ENCODE data around the gene GPR87. TPM values are rescaled to one million over a fixed set of nuclear protein-coding genes. Genes with fewer than 3 reads are reported as not detected.

The GPR87 gene
- total and polyA plus RNA-seq, 2 experiments from 2014 or later = 0.22 TPM; not detected in 1

DNA sequence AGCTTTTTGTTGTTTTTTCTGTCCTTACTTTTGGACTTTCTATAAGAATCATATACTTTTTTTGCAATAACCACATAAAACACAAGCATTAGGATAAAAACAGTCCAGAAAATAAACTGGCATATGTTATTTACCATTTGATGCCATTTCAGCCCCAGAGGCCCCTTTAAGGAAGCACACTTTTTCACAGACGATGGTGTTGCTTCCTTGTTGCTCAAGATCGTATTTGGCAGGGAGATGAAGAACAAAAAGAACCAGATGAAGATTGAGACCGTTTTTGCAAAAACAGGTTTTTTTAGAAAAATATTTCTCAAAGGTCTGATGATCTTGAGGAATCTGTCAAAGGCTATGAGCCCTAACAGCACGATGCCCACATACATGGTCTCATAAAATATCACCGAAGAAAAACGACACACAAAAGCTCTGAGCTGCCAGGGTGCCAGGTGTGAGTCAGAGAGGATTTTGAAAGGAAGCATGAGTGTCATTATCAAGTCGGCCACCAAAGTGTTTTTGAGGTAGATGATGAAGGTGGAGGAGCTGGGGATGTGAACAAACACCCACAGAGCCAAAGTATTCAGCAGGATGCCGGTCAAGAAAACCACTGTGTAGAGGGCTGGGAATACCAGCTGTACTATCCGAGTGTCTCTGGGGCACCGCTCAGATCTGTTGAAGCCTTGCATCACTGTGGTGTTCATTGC is 11.8 kb upstream of the GPR87 start:
- peak overlapping the region; percentile 41 for H3K27ac ChIP-seq
- H3K4me3 ChIP-seq = peak overlapping the region; percentile 60
- H4K20me1 ChIP-seq (ENCODE audit: insufficient read depth) = no peaks in the 10 kb centered on the region
- TF ChIP-seq EZH2 (IDR thresholded peaks at IDR 0.05; ENCODE audit: insufficient read depth, poor library complexity, severe bottlenecking) = no peak
- TF ChIP-seq EZH2phosphoT487 (IDR thresholded peaks at IDR 0.05; ENCODE audit: insufficient read depth, low read depth) = no peak
- H3K4me2 ChIP-seq (ENCODE audit: unreplicated experiment) = peak overlapping the region; percentile 63
- no peaks in the 10 kb centered on the region for H3K27me3 ChIP-seq (replicated peaks; ENCODE audit: insufficient read depth)
- DNase-seq = peak; percentile 77
- H3K9me3 ChIP-seq (ENCODE audit: low read depth) = no peaks in the 10 kb centered on the region
- H3F3A ChIP-seq (ENCODE audit: insufficient read depth) = peaks cover 19% of the 10 kb centered on the region
- peak overlapping the region; percentile 79 for H2AFZ ChIP-seq
- no peaks in the 10 kb centered on the region for H3K79me2 ChIP-seq (ENCODE audit: insufficient read depth)
- peak overlapping the region; percentile 30 for H3K9ac ChIP-seq
- no peaks in the 10 kb centered on the region for H3K9me2 ChIP-seq (ENCODE audit: insufficient read depth)
- in situ Hi-C loops (cut with MboI) = no loop called here
- 4% methylated on average over 10 of the region's 10 CpGs for WGBS, 2 experiments (ENCODE audit: low coverage in 1 of 2, low lambda C conversion rate in 2 of 2, missing lambda C conversion rate in 2 of 2)
- H3K36me3 ChIP-seq (ENCODE audit: low read depth) = no peaks in the 10 kb centered on the region
- H3K4me1 ChIP-seq (ENCODE audit: insufficient read depth) = peaks cover 16% of the 10 kb centered on the region

DNA sequence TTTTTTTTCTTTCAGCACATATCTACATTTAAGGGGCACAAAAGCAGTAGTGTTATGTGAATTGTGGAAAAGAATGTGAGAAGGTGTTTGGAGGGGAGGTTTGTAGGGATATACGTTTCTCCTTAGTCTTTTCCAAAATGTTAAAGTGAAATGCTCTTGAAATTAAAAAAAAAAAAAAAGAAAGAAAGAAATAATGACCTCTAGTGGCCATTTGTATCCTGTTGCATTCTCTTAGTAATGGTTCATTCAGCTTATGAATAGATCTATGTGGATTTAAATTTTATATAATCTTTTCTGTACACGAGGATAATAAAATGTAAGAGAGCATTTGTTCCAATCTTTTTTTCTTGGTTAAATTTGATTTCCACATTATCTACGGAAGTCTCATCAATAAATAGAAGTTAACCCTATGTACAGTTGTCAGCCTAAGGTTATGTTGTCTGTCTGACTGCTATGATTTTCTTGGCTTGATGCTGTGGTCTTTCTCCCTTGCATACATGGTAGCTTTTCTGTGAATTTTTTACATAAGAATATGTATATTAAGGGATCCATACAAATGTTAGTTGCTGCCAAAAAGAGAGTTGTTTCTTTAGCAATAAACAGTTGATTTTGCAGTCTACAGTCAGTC is 11.1 kb upstream of the GPR87 start:
- Histone ChIP-seq H3K4me1 (ENCODE audit: insufficient read depth) (peaks cover 16% of the 10 kb centered on the region), H3F3A (ENCODE audit: insufficient read depth) (peaks cover 19% of the 10 kb centered on the region), H4K20me1 (ENCODE audit: insufficient read depth) (no peaks in the 10 kb centered on the region), H3K9me3 (ENCODE audit: low read depth) (no peaks in the 10 kb centered on the region), H3K36me3 (ENCODE audit: low read depth) (no peaks in the 10 kb centered on the region), H3K79me2 (ENCODE audit: insufficient read depth) (no peaks in the 10 kb centered on the region), H3K4me3 (0 out of 2 replicates have a peak overlapping the region, but pooled peaks have one; percentile 60), H3K27ac (peak overlapping the region; percentile 41), H2AFZ (peak overlapping the region; percentile 79), H3K9ac (peak overlapping the region; percentile 30; the same call in 1 of the 2 replicates), H3K4me2 (ENCODE audit: unreplicated experiment) (peak overlapping the region; percentile 63), H3K9me2 (ENCODE audit: insufficient read depth) (no peaks in the 10 kb centered on the region), H3K27me3 (replicated peaks; ENCODE audit: insufficient read depth) (no peaks in the 10 kb centered on the region)
- in situ Hi-C loops (cut with MboI) = no loop called here
- WGBS, 2 experiments (ENCODE audit: low coverage in 1 of 2, low lambda C conversion rate in 2 of 2, missing lambda C conversion rate in 2 of 2) = 1 to 2% methylated on average over 3 of the region's 3 CpGs
- TF ChIP-seq EZH2phosphoT487 (IDR thresholded peaks at IDR 0.05; ENCODE audit: insufficient read depth, low read depth) (no peak), EZH2 (IDR thresholded peaks at IDR 0.05; ENCODE audit: insufficient read depth, poor library complexity, severe bottlenecking) (no peak)
- peak; percentile 64 for DNase-seq

DNA sequence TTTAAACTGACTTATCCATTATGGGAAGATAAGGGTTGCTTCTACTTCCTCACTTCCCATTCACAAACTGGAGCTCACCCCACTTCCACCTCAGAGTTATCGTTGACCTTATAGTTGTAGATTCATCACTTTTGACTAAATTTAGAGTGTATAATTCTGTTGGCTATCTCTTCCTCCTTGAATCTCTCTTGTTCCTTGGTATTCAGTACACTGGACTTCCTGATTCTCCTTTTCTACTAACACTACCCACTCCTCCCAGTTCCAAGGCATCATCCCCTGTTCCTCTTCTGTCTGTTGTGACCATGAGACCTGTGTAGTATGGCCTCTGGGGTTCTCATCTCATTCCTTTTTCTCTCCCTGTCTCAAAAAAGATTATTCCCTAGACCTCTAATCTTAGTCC is 5.9 kb upstream of the GPR87 start:
- Histone ChIP-seq H3K36me3 (ENCODE audit: low read depth) (no peaks in the 10 kb centered on the region), H3K4me1 (ENCODE audit: insufficient read depth) (peaks cover 33% of the 10 kb centered on the region), H4K20me1 (ENCODE audit: insufficient read depth) (no peaks in the 10 kb centered on the region), H3K4me3 (no peak overlapping the region), H3K4me2 (ENCODE audit: unreplicated experiment) (no peak overlapping the region), H2AFZ (no peak overlapping the region), H3K9ac (no peak overlapping the region), H3F3A (ENCODE audit: insufficient read depth) (peaks cover 23% of the 10 kb centered on the region), H3K9me2 (ENCODE audit: insufficient read depth) (no peaks in the 10 kb centered on the region), H3K27ac (no peak overlapping the region), H3K9me3 (ENCODE audit: low read depth) (no peaks in the 10 kb centered on the region), H3K27me3 (replicated peaks; ENCODE audit: insufficient read depth) (no peaks in the 10 kb centered on the region), H3K79me2 (ENCODE audit: insufficient read depth) (no peaks in the 10 kb centered on the region)
- WGBS, 2 experiments (ENCODE audit: low coverage in 1 of 2, low lambda C conversion rate in 2 of 2, missing lambda C conversion rate in 2 of 2) = 100% methylated on average over 1 of the region's 1 CpG
- TF ChIP-seq EZH2phosphoT487 (IDR thresholded peaks at IDR 0.05; ENCODE audit: insufficient read depth, low read depth) = no peak
- TF ChIP-seq EZH2 (IDR thresholded peaks at IDR 0.05; ENCODE audit: insufficient read depth, poor library complexity, severe bottlenecking) = no peak
- in situ Hi-C loops (cut with MboI) = no loop called here
- DNase-seq = no peak

DNA sequence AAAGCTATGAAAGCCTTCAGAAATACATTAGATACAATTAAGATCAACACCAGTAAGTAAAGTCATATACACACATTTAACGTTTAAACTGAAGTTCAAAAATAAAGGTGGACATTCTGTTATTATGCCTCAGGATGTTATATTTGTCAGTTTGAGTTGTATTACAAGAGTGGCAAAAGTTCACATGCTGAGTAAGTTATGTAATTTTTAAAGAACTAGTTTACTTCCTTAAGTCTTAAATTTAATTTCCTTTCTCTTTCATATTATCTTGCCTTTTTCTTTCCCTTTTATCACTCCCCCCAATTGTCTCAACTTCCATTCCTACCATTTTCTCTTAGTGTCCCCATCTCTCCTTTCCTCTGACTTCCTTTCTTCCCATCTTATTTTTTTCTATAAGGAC is 4.9 kb upstream of the GPR87 start:
- no peak overlapping the region for H3K4me2 ChIP-seq (ENCODE audit: unreplicated experiment)
- H3K9ac ChIP-seq = no peak overlapping the region
- H3K27ac ChIP-seq = no peak overlapping the region
- peaks cover 41% of the 10 kb centered on the region for H3K4me1 ChIP-seq (ENCODE audit: insufficient read depth)
- no peak for TF ChIP-seq EZH2phosphoT487 (IDR thresholded peaks at IDR 0.05; ENCODE audit: insufficient read depth, low read depth)
- no peak for TF ChIP-seq EZH2 (IDR thresholded peaks at IDR 0.05; ENCODE audit: insufficient read depth, poor library complexity, severe bottlenecking)
- in situ Hi-C loops (cut with MboI) = no loop called here
- no peak overlapping the region for H3K4me3 ChIP-seq
- H3K9me2 ChIP-seq (ENCODE audit: insufficient read depth) = no peaks in the 10 kb centered on the region
- no peaks in the 10 kb centered on the region for H3K27me3 ChIP-seq (replicated peaks; ENCODE audit: insufficient read depth)
- no peak for DNase-seq
- no peaks in the 10 kb centered on the region for H3K79me2 ChIP-seq (ENCODE audit: insufficient read depth)
- no peaks in the 10 kb centered on the region for H3K9me3 ChIP-seq (ENCODE audit: low read depth)
- no peak overlapping the region for H2AFZ ChIP-seq
- H4K20me1 ChIP-seq (ENCODE audit: insufficient read depth) = no peaks in the 10 kb centered on the region
- WGBS, 2 experiments (ENCODE audit: low coverage in 1 of 2, low lambda C conversion rate in 2 of 2, missing lambda C conversion rate in 2 of 2) = 91 to 100% methylated on average over 1 of the region's 1 CpG
- H3F3A ChIP-seq (ENCODE audit: insufficient read depth) = peaks cover 29% of the 10 kb centered on the region
- no peaks in the 10 kb centered on the region for H3K36me3 ChIP-seq (ENCODE audit: low read depth)
